HG03135 (cell line): ENCODE measurements around the gene SLC26A1.

Experiments used
- ATAC-seq: cut with Tn5 transposase; IDR thresholded peaks from one replicate; pipeline ENCODE4 v1.9.1; 2021; ENCODE audit warnings: mild to moderate bottlenecking, moderate library complexity; ENCODE audit not compliant: unreplicated experiment

SLC26A1 gene

GRCh38 chr4:1014291-1015167 lies 21.3 kb upstream of the SLC26A1 start:
- no peak for ATAC-seq

GRCh38 chr4:1013225-1014073 lies 20.2 kb upstream of the SLC26A1 start:
- no peak for ATAC-seq

DNA sequence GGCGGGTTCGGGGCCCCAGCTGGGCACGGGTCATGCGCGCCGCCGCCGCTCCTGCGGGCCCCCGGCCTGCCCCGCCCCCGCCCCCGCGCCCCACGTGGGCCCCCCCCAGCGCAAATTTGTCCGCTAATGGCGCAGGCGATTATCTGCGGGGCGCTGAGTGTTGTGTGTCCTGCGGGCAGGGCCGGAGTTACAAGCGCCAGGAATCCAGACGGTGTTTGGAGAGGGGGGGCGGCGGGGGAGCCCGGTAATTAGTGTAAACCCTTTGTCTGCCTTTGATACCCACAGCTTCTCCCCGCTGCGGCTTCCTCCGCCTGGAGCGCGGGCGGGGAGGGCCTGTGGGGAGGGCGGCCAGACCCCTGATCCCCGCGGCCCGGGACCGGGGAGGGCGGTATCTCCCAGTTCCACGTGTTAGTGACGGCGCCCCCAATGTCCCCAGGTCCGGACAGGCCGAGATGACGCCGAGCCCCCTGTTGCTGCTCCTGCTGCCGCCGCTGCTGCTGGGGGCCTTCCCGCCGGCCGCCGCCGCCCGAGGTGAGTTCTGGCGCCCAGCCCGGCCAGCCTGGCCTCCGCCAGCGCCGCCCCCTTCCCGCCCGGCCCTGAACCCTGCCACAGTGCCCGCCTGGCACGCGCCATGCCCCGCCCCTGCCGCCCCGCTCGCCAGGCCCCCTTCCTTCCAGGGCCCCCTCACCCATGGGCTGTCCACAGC lies 19.0 kb upstream of the SLC26A1 start:
- ATAC-seq = no peak

DNA sequence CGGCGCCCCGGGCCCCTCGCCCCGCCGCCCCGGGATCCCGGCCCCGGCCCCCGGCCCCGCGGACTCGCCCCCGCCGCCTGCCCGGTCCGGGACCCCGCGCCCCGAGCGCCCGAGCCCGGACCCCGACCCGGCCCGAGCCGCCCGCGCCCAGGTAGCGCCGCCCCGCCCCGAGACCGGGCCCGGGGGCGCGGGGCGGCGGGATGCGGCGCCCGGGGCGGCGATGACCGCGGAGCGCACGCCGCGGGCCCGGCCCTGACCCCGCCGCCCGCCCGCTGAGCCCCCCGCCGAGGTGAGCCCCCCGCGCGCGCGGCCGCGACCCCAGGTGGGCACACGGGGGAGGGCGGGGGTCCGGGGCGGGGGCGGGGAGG lies 18.4 kb upstream of the SLC26A1 start:
- ATAC-seq = no peak

DNA sequence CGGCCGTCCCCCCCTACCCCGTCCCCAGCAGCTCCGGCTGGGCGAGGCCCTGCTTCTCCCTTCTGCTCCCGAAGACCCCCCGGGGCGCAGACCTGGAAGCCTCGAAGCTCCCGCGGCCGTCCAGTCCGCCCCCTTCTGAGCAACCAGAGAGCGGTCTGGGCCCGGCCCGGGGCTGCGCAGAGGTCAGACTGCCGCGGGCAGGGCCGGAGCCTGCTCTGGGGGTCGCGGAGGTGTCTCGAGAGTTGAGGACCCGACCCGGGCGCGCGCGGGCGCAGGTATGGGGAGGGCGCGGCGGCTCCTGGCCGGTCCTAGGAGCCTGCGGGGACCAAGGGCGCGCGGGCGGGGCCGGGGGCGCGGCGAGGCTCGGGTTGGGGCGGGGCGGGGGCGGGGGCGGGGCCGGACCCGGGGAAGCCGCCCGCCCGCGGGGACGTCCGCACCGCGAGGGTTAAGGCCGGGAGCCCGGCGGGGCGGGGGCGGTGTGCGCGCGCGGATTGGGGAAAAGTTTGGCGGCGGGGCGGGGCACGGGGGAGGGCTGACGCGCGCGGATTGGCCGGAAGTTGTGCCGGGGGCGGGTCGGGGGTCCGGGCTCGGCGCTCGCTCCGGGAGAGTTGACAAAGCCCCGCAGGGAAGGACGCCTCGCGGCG lies 17.9 kb upstream of the SLC26A1 start, which contains the start of gene FGFRL1:
FGFRL1 (plus strand) TSS at position 605 of the 644 bp plus-strand sequence. CDS start 860 bp downstream, outside the sequence.
- peak; percentile 35 for ATAC-seq

DNA sequence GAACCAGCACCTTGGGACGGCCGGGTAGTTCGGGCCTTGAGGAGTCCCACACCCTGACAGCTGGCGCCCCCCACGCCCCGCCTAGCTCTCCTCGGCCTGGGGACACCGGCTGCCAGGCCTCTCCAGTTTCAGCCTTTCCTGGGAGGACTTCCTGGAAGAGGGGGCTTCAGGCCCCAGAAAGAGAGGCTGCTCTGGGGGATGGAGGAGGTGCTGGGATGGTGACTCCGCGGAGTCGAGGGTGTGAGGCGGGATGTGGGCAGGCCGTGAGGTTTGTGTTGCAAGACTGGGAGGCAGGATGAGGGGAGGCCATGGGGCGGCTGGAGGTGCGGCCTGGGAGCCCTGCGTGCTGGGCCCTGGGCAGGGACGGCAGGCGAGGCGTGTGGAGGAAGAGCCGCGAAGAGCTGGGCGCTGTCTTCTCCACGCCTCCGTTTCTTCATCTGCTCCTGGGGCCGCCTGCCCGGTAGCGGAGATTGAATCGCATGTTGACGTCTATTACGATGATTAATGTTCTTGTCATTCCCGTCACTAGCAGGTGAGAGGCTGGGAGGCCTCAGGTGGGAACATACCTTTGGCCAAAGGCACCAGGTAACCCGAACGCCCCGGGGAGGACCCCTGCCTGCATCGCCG lies 17.3 kb upstream of the SLC26A1 start:
- no peak for ATAC-seq

DNA sequence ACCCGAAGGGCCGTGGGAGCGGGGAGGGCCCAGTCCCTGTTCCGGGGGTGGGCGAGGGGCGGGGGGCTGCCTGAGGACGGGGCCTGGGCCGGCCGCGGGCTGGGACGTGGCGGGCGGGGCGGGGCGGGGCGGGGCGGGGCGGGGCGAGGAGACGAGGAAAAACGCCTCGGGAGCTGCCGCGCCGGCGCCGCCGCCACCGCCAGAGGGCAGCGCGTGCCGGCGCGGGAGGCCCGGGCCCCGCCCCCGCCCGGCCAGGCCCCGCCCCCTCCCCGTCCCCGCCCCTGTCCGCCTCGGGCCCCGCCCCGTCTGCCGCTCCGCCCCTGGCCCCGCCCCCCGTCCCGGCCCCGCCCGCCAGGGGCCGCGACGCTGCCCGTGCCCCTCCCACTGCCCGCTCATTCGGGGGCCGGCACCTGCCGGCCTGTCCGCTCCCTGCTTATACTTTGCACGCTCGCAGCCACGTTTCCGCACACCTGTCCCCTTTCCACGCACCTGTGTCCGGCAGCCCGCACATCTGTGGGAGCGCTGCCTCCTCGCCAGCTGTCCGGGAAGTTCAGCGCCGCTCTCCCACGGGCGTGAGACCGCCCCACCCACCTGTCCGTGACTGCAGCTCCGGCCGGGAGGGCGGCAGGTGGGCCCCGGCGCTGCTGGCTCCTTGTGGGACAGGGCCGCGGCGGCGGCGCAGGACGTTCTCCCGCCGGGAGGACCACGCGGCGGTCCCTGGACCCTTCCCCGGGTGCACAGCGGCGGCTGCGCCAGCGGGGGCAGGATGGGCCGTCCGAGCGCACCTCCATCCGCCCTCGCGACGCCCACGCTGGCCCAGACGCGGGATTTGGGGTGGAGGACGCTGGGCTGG lies 16.6 kb upstream of the SLC26A1 start:
- ATAC-seq = peak; percentile 45

GRCh38 chr4:1008840-1009541 lies 15.8 kb upstream of the SLC26A1 start:
- peak; percentile 6 for ATAC-seq

DNA sequence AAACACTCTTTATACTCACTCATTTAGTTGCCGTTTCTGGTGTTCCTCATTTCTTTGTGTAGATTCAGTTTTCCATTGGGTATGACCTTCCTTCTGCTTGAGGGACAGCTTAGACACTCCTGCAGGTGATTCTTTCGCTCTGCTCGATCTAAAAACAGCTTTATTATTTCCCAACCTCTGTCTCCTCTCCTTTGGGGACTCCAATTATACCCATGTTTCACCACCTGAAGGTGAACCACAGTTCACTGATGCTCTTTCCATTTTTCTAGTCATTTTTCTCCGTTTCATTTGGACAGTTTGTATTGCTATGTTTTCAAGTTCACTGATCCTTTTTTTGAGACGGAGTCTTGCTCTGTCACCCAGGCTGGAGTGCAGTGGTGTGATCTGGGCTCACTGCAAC lies 13.7 kb upstream of the SLC26A1 start:
- no peak for ATAC-seq

GRCh38 chr4:1004557-1005485 lies 11.6 kb upstream of the SLC26A1 start:
- no peak for ATAC-seq

DNA sequence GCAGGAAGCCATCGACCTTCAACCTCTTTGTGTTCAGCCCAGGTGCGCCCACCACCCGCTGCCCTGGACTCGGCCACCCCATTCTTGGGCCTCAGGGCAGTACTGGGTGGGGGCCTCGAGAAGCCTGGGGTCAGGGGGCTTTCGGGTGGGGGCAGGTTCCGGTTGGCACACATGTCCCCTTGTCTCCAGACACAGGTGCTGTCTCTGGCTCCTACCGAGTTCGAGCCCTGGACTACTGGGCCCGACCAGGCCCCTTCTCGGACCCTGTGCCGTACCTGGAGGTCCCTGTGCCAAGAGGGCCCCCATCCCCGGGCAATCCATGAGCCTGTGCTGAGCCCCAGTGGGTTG lies 10.8 kb upstream of the SLC26A1 start:
- ATAC-seq = no peak

GRCh38 chr4:1003271-1004070 lies 10.3 kb upstream of the SLC26A1 start:
- ATAC-seq = no peak

- no peak for ATAC-seq
These were observed 9.5 kb upstream of the SLC26A1 start for GRCh38 chr4:1002631-1003251.

GRCh38 chr4:1002131-1002630 lies 9.0 kb upstream of the SLC26A1 start:
- ATAC-seq = no peak

DNA sequence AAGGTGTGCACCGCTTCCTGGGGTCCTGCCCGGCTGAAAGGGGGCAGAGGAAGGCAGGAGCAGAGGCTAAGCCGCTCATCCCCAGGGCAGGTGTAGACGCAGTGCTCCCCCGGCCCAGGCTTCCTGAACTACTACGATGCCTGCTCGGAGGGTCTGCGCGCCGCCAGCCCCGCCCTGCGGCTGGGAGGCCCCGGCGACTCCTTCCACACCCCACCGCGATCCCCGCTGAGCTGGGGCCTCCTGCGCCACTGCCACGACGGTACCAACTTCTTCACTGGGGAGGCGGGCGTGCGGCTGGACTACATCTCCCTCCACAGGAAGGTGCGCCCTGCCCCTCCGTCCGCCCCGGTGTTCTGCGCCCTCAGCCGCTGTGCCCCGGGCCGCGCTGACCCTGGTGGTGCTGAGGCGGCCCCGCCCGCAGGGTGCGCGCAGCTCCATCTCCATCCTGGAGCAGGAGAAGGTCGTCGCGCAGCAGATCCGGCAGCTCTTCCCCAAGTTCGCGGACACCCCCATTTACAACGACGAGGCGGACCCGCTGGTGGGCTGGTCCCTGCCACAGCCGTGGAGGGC lies 8.4 kb upstream of the SLC26A1 start:
- no peak for ATAC-seq

GRCh38 chr4:1000686-1001260 lies 7.6 kb upstream of the SLC26A1 start:
- no peak for ATAC-seq
